ENCODE measurements around the gene GLP1R.
"Not testable (repeated sequence)": the region's sequence is repeated elsewhere in the genome, so short reads cannot be mapped to it uniquely, and the experiment has no call there.

Gene GLP1R

GRCh38 chr6:39088331-39088730, 39.8 kb downstream of the GLP1R start:
- peak; percentile 14 for DNase-seq

GRCh38 chr6:39090036-39090435, 41.5 kb downstream of the GLP1R start:
- no peak for DNase-seq

DNA sequence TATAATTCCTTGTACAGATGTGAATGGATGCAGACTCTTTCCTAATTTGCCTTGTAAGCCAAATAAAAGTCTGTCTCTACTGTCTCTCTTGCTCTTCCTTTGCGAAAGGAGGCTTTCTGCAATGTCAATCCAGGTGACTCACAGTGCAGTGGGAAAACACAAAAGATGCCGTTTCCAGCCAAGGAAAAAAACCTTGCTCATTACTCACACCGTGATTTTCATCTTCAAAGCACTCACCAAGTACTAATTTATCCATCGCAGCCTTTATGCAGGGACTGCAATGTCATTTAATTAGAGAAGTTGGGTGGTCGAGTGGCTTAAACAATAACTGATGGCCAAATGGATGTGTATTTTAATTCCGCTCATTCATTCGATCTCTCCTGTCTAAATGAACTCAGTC, 42.6 kb downstream of the GLP1R start:
- DNase-seq: no peak

- no peak for DNase-seq
Observed at GRCh38 chr6:39092124-39092523, 43.5 kb downstream of the GLP1R start.

- DNase-seq: no peak
Observed at GRCh38 chr6:39093149-39093708, 44.6 kb downstream of the GLP1R start.

DNA sequence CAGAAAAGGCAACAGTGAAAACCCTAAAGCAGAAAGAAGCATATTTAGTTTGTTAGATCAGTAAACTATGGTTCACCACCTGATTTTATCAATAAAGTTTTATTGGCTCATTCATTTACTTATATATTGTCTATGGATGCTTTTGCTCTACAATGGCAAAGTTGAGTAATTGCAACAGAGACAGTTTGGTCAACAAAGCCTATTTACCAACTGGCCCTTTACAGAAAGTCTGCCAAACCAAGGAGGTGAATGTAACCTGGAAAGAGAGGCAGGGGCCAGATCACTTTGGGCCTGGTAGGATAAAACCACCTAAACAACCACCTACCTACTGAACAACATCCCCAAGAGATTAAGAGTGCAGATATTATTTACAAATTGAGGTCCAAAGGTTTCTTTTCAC, 47.0 kb downstream of the GLP1R start:
- DNase-seq: no peak

DNA sequence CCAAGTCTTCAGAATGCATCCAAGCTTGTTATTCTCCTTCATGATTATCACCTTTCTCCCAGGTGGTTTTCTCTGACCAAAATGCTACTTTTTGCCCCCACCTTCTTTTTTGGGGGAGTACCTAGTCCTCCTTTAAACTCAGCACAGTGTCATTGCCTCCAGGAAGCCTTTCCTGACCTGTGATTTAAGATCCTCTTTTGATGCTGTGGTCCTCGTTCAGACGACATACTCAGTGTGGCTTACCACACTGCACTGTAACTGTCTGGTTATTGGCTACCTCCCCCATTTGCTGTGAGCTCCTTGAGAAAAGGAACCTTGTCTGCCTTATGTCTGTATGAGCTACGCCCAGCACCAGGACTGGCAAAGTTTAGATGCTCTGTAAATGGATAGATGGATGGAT, 51.8 kb downstream of the GLP1R start:
- no peak for DNase-seq

- peak; percentile 45 for DNase-seq
Observed at GRCh38 chr6:39102071-39102820, 53.7 kb downstream of the GLP1R start.

- no peak for DNase-seq
Observed at GRCh38 chr6:39102821-39103136, 54.2 kb downstream of the GLP1R start.

GRCh38 chr6:39104528-39104927, 55.9 kb downstream of the GLP1R start:
- DNase-seq: no peak

DNA sequence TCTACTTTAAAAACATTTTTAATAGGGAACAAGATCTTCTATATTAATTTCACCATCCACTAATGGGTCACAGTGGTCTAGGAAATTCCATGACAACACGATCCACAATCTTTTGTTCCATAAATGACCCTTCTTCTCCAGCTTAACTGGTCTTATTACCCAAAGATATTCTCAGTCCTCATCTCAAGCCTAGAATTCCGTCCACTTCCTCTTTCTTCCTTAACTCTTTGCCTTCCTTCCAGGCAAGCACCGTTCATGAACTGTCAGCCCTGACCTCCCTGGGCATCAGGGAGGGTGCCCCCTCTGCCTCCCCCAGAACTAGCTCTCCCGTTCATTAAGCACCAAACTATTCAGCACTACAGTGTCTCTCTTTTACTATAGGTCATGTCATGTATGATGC, 58.5 kb downstream of the GLP1R start:
- DNase-seq: no peak

- DNase-seq: no peak
Observed at GRCh38 chr6:39107641-39108040, 59.1 kb downstream of the GLP1R start.

- DNase-seq: no peak
Observed at GRCh38 chr6:39108041-39108839, 59.7 kb downstream of the GLP1R start.

- DNase-seq: no peak
Observed at GRCh38 chr6:39111280-39111679, 62.7 kb downstream of the GLP1R start.

DNA sequence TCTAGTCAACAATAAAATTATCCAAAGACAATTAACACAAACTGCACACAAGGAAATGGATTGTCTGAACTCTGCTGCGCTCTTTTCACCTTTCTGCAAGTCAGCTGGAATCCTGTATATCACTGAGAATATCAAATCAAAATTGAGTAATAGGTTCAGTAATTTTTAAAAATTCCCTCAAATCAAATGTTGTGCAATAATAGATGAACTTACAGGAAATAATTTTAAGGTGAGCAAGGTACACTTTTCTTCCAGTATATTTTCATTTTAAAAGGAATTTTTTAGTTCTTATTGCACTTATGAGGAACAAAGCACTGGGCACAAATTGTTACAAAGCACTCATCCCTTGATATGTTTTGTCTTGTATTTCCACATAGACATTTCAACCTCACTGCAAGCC, 65.2 kb downstream of the GLP1R start:
- DNase-seq: no peak

- no peak for DNase-seq
Observed at GRCh38 chr6:39114388-39114703, 65.8 kb downstream of the GLP1R start.

- DNase-seq: peak; percentile 87
Observed at GRCh38 chr6:39114704-39115599, 66.4 kb downstream of the GLP1R start, which contains the start of gene SAYSD1. TSS of gene SAYSD1 (minus strand) at chr6:39115186. CDS start at chr6:39115089, 97 bp downstream.

DNA sequence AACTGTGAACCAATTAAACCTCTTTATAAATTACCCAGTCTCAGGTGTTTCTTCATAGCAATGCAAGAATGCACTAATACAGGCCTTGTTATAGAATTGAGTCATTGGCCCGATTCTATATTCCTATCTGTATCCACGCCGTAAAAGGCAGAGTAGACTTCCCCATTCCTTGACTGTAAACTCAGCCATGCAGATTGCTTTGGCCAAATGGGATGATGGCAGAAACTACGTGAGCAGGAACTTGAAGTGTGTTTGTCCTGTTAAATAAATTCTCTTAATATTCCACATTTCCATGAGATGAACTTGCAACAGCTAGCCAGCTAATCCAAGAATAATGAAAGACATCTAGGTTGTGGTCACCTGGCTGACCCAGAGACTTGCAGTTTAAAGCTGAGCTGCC, 70.3 kb downstream of the GLP1R start:
- no peak for DNase-seq

- no peak for DNase-seq
Observed at GRCh38 chr6:39124114-39124513, 75.5 kb downstream of the GLP1R start.

GRCh38 chr6:39128106-39128505, 79.5 kb downstream of the GLP1R start:
- DNase-seq: no peak

DNA sequence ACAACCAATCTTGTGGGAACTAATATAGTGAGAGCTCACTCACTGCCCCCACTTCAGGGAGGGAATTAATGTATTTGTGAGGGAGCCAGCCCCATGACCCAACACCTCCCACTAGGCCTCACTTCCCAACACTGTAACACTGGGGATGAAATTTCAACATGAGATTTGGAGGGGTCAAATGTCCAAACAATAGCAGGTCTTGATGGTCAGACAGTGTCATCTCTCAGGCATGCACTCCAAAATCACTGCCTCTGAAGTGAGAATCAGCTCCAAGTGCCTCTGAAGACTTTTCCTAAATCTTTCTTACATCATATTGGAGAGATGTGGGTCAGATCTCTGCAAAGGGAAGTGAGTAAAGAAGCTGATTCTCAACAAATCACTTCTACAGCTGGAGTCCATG, 80.3 kb downstream of the GLP1R start:
- DNase-seq: no peak

DNA sequence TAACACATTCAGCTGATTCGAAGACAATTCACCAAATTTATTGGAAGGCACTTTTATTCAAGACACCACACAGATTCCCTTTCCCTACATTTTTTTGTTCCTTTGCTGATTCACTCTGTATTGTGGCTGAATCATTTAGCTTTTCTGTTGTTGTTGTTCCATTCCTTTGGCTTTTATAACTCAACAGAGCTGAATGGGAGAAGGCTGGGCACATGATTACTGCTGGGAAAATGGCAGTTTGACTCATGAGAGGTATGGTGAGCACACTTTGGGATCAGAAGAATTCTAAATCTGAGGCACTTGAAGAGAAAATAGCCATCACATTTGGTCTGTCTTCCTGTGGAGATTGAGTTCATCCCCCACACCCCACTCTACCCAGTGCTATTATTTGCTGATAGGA, 82.1 kb downstream of the GLP1R start:
- no peak for DNase-seq

GRCh38 chr6:39134761-39135160, 86.2 kb downstream of the GLP1R start:
- DNase-seq: not testable (repeated sequence)
